HL-60 (cell line): ENCODE results near the gene ATP6AP1.
"Not testable (repeated sequence)": the region's sequence is repeated elsewhere in the genome, so short reads cannot be mapped to it uniquely, and the experiment has no call there.

Experiments
- DNase-seq, 2 experiments: peaks; one replicate each; pipeline ENCODE4 v3.0.0-alpha.2; 2010 to 2020; ENCODE audit warnings: low read depth in 1 of 2, low spot score in 1 of 2
- H3K27ac ChIP-seq: fragments of 250-450 bp; sonication (Bioruptor Pico); replicated peaks from 2 replicates; pipeline ENCODE4 v1.5.1; 2020; ENCODE audit warnings: mild to moderate bottlenecking, moderate library complexity
- H3K27me3 ChIP-seq: fragments of 250-450 bp; sonication (Bioruptor Pico); 2 replicates; pipeline ENCODE4 v1.5.1; 2021; ENCODE audit warnings: mild to moderate bottlenecking, moderate library complexity; ENCODE audit not compliant: insufficient read depth, poor library complexity, severe bottlenecking
- H3K4me3 ChIP-seq: replicated peaks from 2 replicates; pipeline ENCODE4 v1.5.1; 2011; ENCODE audit warnings: mild to moderate bottlenecking, control low read depth, low read length; ENCODE audit not compliant: insufficient read depth
- GABPA ChIP-seq: IDR thresholded peaks from 2 replicates; pipeline ENCODE4 v1.6.1; 2012; ENCODE audit warnings: low read depth
- POLR2AphosphoS5 ChIP-seq: IDR thresholded peaks from 2 replicates; pipeline ENCODE4 v1.6.1; 2012; ENCODE audit warnings: low read depth
- SPI1 ChIP-seq: IDR thresholded peaks from 2 replicates; pipeline ENCODE4 v1.6.1; 2012; ENCODE audit warnings: low read depth, mild to moderate bottlenecking, borderline replicate concordance
- TF ChIP-seq, protein P1 (sequence below): IDR thresholded peaks from one replicate; pipeline ENCODE4 v1.5.1; 2011; ENCODE audit warnings: low read length, control low read depth, inconsistent platforms; ENCODE audit not compliant: insufficient read depth
- TF ChIP-seq, protein P2 (sequence below): IDR thresholded peaks from 2 replicates; pipeline ENCODE4 v1.6.1; 2012; ENCODE audit warnings: low read depth; ENCODE audit not compliant: insufficient replicate concordance

Gene ATP6AP1

DNA sequence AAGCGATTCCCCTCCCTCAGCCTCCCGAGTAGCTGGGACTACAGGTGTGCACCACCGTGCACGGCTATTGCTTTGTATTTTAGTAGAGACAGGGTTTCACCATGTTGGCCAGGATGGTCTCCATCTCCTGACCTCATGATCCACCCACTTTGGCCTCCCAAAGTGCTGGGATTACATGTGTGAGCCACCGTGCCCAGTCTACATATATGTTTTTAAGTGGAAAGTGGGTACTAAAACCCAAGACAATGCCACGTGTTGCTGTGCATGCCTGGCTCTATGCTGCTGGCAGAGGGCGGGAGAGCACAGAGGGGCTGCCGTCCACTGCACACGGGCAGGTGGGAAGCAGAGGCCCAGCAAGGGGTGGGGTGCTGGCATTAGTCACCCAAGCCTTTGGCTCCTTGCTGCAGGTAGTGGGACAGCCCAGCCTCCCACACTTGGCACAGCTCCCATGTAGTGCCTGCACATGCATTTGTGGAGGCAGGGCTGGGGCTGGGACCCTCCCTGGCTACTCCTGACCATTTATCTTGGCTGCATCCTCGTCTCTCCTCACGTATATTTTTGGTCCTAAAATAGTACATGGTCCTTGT is 45.9 kb upstream of the ATP6AP1 start:
- Histone ChIP-seq H3K4me3 (no peak overlapping the region), H3K27me3 (no peaks in the 10 kb centered on the region), H3K27ac (no peak overlapping the region)
- TF ChIP-seq, protein P1, sequence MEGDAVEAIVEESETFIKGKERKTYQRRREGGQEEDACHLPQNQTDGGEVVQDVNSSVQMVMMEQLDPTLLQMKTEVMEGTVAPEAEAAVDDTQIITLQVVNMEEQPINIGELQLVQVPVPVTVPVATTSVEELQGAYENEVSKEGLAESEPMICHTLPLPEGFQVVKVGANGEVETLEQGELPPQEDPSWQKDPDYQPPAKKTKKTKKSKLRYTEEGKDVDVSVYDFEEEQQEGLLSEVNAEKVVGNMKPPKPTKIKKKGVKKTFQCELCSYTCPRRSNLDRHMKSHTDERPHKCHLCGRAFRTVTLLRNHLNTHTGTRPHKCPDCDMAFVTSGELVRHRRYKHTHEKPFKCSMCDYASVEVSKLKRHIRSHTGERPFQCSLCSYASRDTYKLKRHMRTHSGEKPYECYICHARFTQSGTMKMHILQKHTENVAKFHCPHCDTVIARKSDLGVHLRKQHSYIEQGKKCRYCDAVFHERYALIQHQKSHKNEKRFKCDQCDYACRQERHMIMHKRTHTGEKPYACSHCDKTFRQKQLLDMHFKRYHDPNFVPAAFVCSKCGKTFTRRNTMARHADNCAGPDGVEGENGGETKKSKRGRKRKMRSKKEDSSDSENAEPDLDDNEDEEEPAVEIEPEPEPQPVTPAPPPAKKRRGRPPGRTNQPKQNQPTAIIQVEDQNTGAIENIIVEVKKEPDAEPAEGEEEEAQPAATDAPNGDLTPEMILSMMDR, result no peak
- TF ChIP-seq GABPA, result no peak
- no peak for TF ChIP-seq POLR2AphosphoS5
- TF ChIP-seq, protein P2, sequence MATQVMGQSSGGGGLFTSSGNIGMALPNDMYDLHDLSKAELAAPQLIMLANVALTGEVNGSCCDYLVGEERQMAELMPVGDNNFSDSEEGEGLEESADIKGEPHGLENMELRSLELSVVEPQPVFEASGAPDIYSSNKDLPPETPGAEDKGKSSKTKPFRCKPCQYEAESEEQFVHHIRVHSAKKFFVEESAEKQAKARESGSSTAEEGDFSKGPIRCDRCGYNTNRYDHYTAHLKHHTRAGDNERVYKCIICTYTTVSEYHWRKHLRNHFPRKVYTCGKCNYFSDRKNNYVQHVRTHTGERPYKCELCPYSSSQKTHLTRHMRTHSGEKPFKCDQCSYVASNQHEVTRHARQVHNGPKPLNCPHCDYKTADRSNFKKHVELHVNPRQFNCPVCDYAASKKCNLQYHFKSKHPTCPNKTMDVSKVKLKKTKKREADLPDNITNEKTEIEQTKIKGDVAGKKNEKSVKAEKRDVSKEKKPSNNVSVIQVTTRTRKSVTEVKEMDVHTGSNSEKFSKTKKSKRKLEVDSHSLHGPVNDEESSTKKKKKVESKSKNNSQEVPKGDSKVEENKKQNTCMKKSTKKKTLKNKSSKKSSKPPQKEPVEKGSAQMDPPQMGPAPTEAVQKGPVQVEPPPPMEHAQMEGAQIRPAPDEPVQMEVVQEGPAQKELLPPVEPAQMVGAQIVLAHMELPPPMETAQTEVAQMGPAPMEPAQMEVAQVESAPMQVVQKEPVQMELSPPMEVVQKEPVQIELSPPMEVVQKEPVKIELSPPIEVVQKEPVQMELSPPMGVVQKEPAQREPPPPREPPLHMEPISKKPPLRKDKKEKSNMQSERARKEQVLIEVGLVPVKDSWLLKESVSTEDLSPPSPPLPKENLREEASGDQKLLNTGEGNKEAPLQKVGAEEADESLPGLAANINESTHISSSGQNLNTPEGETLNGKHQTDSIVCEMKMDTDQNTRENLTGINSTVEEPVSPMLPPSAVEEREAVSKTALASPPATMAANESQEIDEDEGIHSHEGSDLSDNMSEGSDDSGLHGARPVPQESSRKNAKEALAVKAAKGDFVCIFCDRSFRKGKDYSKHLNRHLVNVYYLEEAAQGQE, result no peak
- TF ChIP-seq SPI1, result no peak
- no peak for DNase-seq

DNA sequence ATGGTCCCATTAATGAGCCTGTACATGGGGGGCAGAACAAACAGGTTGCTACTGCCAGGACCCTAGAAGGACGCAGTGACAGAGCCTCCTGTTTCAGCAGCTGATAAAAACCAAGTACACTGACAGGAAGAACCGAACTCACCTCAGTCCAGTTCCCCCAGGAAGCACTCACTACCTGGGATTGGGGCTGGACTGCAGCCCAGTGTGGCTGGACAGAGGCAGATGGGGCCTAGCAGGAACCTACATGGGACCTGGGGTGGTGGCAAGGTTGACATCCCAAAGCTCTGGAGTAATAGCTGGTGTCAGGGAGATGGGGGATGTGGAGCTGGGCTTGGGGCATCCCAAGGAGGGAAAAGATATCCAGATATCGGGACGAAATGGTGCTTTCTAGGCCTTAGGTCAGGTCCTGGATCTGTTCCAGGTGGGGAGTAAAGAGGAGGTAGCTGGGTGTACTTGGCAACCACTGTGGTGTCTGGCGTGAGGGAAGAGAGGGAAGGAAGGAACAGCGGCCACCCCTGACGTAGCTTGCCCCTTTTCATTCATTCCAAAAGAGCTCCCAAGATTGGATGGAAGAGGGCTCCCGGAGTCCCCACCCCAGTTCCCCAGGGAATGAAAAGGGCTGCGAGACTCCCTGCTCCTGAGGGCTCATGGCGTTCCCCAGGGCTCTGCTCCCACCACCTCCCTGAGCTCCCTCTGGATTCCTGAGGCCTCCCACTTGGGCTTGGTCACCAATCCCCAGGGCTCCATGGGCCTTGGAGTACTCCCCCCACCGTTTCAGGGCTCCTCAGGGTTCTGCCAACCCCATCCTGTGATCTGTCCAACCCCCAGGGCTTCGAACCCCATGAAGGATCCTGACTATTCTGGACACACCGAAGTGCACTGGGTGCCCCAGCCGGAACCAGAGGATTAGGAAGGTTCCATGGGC is 44.9 kb upstream of the ATP6AP1 start:
- DNase-seq, result no peak
- TF ChIP-seq SPI1, result no peak
- TF ChIP-seq, protein P2, result no peak
- TF ChIP-seq, protein P1, result no peak
- no peak for TF ChIP-seq POLR2AphosphoS5
- TF ChIP-seq GABPA, result no peak
- no peaks in the 10 kb centered on the region for H3K27me3 ChIP-seq
- H3K4me3 ChIP-seq, result no peak overlapping the region
- peak overlapping the region; percentile 55 for H3K27ac ChIP-seq

DNA sequence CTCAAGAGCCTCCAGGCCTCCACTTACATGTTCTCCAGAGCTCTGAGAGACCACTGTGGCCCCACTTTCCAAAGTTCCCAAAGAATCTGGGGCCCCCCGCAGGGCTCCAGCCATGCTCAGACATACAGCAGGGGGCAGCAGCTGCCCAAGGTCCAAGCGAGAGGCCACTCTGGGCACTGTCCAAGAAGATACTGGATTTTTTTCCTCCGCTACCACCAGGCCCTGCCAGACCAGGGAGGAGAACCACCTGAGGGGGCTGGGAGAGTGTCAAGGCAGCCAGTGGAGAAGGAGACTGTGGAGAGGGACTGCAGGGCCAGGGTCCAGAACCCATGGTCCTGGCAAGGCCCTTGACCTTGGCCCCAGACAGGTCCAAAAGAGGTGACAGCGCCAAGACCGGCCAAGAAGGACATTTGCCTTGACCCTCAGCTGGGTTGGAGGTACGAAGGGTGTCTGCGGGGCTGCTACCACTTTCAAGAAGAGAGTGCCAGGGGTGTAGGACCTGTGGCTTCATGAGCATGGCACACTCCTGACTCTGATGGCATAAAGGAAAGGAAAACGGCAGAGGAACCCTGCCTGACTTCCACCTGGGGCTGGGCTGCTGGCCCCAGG is 44.1 kb upstream of the ATP6AP1 start:
- Histone ChIP-seq H3K27me3 (no peaks in the 10 kb centered on the region), H3K4me3 (no peak overlapping the region), H3K27ac (peak overlapping the region; percentile 55)
- TF ChIP-seq GABPA (no peak), POLR2AphosphoS5 (no peak), SPI1 (no peak)
- TF ChIP-seq, protein P2, result no peak
- TF ChIP-seq, protein P1, result no peak
- no peak for DNase-seq

DNA sequence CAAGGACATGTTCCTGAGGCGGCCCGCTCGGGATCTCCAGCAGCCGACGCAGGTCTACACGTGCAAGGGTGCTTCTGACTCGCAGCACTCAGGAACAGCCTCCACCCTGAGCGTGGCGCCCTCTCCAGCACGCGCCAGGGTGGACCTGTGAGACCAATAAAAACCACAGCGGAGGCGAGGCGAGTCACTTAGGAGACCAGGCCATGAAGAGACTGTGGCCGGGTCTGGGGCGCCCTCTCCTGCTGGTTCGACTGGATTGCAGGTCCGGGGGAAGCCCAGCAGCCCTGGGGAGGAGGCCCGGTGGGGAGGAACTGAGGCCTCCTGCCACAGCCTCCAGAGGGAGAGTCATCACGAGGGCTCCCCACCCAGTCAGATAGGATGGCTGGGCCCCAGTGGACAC is 40.4 kb upstream of the ATP6AP1 start:
- not testable (repeated sequence) for H3K27ac ChIP-seq, DNase-seq, H3K4me3 ChIP-seq, H3K27me3 ChIP-seq

DNA sequence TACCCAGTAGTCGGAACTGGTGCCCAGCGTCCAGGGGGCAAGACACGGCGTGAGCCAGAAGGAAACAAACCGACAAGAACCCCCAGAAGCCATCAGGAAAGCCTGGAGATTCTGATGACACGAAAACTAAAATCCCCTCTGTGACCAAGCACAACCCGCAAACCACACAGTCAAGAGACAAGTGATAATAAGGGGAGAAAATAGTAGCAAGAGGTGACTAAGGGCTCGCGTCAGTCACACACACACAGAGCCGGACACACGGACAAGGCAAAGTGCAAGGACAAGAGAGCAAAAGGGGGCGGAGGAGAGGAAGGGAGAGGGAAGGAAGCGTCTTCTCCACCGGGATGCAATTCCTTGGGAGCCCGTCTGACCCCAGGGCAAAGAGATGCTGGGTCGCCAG is 39.8 kb upstream of the ATP6AP1 start:
- H3K4me3 ChIP-seq, DNase-seq, H3K27ac ChIP-seq, H3K27me3 ChIP-seq: not testable (repeated sequence)
